MM.1S (cell line): ENCODE measurements around the gene ALKBH3.

Source experiments
- DNase-seq: peaks from one replicate; pipeline ENCODE4 v3.0.0-alpha.2; 2015
- H2AFZ ChIP-seq: fragments of 300-600 bp; sonication (generic); 2 replicates; pipeline ENCODE4 v1.6.0; 2016; ENCODE audit warnings: antibody characterized with exemption, low read length
- H3F3A ChIP-seq: fragments of 300-600 bp; sonication (generic); 2 replicates; pipeline ENCODE4 v1.6.1; 2016; ENCODE audit warnings: mild to moderate bottlenecking, antibody characterized with exemption, low read length, moderate library complexity, mixed read lengths; ENCODE audit not compliant: insufficient read depth
- H3K27ac ChIP-seq: fragments of 300-600 bp; sonication (generic); 2 replicates; pipeline ENCODE4 v1.5.1; 2016; ENCODE audit warnings: mild to moderate bottlenecking, low read length
- H3K27me3 ChIP-seq: fragments of 300-600 bp; sonication (generic); replicated peaks from 2 replicates; pipeline ENCODE4 v1.6.0; 2016; ENCODE audit warnings: low read length; ENCODE audit not compliant: insufficient read depth
- H3K36me3 ChIP-seq: fragments of 300-600 bp; sonication (generic); replicated peaks from 2 replicates; pipeline ENCODE4 v1.6.1; 2016; ENCODE audit warnings: mild to moderate bottlenecking, low read length, mixed read lengths; ENCODE audit not compliant: insufficient read depth
- H3K4me1 ChIP-seq: fragments of 300-600 bp; sonication (generic); 2 replicates; pipeline ENCODE4 v1.6.1; 2016; ENCODE audit warnings: low read length, mixed read lengths
- H3K4me2 ChIP-seq: fragments of 300-600 bp; sonication (generic); 2 replicates; pipeline ENCODE4 v1.6.0; 2016; ENCODE audit warnings: low read depth, low read length
- H3K4me3 ChIP-seq: fragments of 300-600 bp; sonication (generic); 2 replicates; pipeline ENCODE4 v1.5.1; 2016; ENCODE audit warnings: low read length, mixed read lengths
- H3K79me2 ChIP-seq: fragments of 300-600 bp; sonication (generic); 2 replicates; pipeline ENCODE4 v1.6.1; 2016; ENCODE audit warnings: mixed run types, low read length, mixed read lengths
- H3K9ac ChIP-seq: fragments of 300-600 bp; sonication (generic); 2 replicates; pipeline ENCODE4 v1.6.1; 2016; ENCODE audit warnings: low read length, mixed read lengths
- H3K9me2 ChIP-seq: fragments of 300-600 bp; sonication (generic); replicated peaks from 2 replicates; pipeline ENCODE4 v1.6.1; 2016; ENCODE audit warnings: mild to moderate bottlenecking, low read length, mixed read lengths; ENCODE audit not compliant: insufficient read depth
- H3K9me3 ChIP-seq: fragments of 300-600 bp; sonication (generic); replicated peaks from 2 replicates; pipeline ENCODE4 v1.6.1; 2016; ENCODE audit warnings: mild to moderate bottlenecking, low read length, mixed read lengths; ENCODE audit not compliant: insufficient read depth
- H4K20me1 ChIP-seq: fragments of 300-600 bp; sonication (generic); 2 replicates; pipeline ENCODE4 v1.6.1; 2016; ENCODE audit warnings: mild to moderate bottlenecking, low read length, moderate library complexity, mixed read lengths; ENCODE audit not compliant: insufficient read depth
- EZH2 ChIP-seq: fragments of 300-600 bp; sonication (generic); optimal IDR thresholded peaks from 2 replicates; pipeline ENCODE3; 2017; ENCODE audit warnings: low read depth, mild to moderate bottlenecking, antibody characterized with exemption, low read length, mixed read lengths
- EZH2phosphoT487 ChIP-seq: fragments of 300-600 bp; sonication (generic); IDR thresholded peaks from 2 replicates; pipeline ENCODE4 v1.6.1; 2018; ENCODE audit warnings: antibody characterized with exemption, low read length
- TF ChIP-seq, protein P1 (sequence below): fragments of 300-600 bp; sonication (generic); IDR thresholded peaks from 2 replicates; pipeline ENCODE4 v1.5.1; 2016; ENCODE audit warnings: antibody characterized with exemption, low read length, mixed read lengths

ALKBH3 gene

DNA sequence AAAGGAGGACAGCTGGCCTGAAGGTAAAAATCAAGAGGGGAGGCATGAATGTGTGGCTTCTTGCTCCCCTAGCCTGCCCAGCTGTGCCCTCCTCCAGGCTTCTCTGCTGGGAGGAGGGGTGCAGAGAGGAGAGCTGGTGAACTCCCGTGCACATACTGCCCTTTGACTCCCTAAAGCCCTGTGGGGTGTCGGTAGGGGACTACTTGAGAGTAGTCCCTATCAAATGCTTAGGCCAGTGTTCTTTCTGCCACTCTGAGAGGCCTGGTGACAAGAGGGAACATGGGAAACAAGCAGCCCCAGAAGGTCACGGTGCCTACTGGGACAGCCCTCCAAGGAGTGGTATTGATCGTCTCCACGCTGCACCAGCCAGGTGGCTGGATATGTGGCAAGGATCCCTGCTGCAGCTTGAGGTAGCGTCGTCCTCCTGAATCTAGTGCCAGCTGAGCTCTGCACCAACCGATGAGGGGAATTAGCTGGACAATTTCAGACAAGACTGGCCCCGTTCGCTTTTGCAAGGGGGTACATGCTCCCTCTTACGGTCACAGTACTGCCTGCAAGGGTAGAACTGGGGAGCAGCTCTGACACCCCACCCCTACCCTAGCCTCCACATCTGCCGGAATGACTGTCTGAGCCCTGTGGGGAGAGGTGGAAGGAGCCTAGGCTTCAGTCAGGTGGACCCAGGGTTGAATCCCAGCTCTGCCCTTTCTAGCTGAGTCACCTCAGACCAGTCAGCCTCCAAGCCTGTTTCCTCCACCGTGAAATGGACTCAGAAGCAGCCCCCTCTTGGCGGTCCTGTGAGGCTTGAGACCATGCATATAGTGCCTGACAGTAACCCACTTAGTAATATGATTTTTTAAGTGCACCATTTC lies 44.7 kb downstream of the ALKBH3 start:
- no peaks in the 10 kb centered on the region for H3K36me3 ChIP-seq
- H2AFZ ChIP-seq = no peak overlapping the region
- no peaks in the 10 kb centered on the region for H3K9me3 ChIP-seq
- DNase-seq = peak; percentile 4
- H3K79me2 ChIP-seq = no peaks in the 10 kb centered on the region
- H3K9me2 ChIP-seq = no peaks in the 10 kb centered on the region
- H3K27me3 ChIP-seq = no peaks in the 10 kb centered on the region
- no peaks in the 10 kb centered on the region for H4K20me1 ChIP-seq
- TF ChIP-seq EZH2 = no peak
- TF ChIP-seq, protein P1, sequence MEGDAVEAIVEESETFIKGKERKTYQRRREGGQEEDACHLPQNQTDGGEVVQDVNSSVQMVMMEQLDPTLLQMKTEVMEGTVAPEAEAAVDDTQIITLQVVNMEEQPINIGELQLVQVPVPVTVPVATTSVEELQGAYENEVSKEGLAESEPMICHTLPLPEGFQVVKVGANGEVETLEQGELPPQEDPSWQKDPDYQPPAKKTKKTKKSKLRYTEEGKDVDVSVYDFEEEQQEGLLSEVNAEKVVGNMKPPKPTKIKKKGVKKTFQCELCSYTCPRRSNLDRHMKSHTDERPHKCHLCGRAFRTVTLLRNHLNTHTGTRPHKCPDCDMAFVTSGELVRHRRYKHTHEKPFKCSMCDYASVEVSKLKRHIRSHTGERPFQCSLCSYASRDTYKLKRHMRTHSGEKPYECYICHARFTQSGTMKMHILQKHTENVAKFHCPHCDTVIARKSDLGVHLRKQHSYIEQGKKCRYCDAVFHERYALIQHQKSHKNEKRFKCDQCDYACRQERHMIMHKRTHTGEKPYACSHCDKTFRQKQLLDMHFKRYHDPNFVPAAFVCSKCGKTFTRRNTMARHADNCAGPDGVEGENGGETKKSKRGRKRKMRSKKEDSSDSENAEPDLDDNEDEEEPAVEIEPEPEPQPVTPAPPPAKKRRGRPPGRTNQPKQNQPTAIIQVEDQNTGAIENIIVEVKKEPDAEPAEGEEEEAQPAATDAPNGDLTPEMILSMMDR = no peak
- TF ChIP-seq EZH2phosphoT487 = no peak
- H3F3A ChIP-seq = peaks cover 27% of the 10 kb centered on the region
- peaks cover 24% of the 10 kb centered on the region for H3K4me1 ChIP-seq
- H3K27ac ChIP-seq = no peak overlapping the region
- H3K9ac ChIP-seq = no peak overlapping the region
- H3K4me3 ChIP-seq = no peak overlapping the region
- no peak overlapping the region for H3K4me2 ChIP-seq

DNA sequence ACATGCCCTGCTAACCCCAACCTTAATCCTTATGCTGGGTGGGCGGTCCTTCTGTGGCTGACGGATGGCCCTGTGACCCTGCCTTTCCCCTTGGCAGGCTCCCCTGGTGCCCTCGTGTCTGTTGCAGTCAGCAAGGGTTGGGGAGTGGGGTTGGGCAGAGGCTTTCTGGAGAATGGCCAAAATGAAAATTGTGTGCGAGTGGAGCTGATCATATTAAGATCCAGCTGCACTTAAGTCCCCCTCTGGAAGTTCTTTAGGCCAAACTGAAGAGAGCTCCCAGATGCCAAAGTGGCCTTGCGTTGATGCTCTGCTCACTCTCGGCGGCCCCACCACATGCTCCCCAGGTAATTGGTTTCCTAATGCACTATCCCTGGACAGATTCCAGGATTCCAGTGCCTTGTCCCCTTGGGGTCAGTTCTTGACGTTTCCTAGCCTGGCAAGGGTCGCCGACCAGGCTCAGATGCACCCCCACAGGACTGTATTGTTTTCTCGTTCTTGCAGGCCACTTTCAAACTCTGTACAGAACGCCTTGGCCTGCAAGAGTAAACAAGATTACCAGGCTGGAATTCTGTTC lies 45.4 kb downstream of the ALKBH3 start:
- Histone ChIP-seq H3K27ac (no peak overlapping the region), H3K4me1 (peaks cover 22% of the 10 kb centered on the region), H3K9ac (no peak overlapping the region), H3K4me3 (no peak overlapping the region), H3K9me3 (no peaks in the 10 kb centered on the region), H3K9me2 (no peaks in the 10 kb centered on the region), H3K4me2 (no peak overlapping the region), H2AFZ (no peak overlapping the region), H3K36me3 (no peaks in the 10 kb centered on the region), H3F3A (peaks cover 20% of the 10 kb centered on the region), H3K27me3 (no peaks in the 10 kb centered on the region), H4K20me1 (no peaks in the 10 kb centered on the region), H3K79me2 (no peaks in the 10 kb centered on the region)
- TF ChIP-seq, protein P1 = no peak
- TF ChIP-seq EZH2phosphoT487 = no peak
- TF ChIP-seq EZH2 = no peak
- no peak for DNase-seq

DNA sequence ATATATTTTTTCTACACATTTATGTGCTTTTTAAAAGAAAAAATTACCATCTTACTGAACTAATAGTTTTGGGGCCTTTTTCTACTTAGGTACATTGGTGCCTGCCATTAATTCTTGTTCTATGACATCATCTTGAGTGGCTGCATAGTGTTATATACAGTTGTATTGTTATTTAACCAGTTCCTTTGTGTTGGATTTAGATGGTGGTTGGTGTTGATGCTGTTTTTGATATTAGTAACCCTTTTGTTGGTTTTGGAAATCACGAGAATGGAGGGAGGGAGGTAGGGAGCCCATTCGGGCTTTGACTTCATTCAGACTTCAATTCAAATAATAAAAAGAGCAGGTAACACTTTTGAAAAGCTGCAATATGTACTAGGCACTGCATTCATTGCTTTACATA lies 46.4 kb downstream of the ALKBH3 start:
- Histone ChIP-seq H2AFZ (no peak overlapping the region), H3K4me3 (no peak overlapping the region), H3K27me3 (no peaks in the 10 kb centered on the region), H3K9me3 (no peaks in the 10 kb centered on the region), H4K20me1 (no peaks in the 10 kb centered on the region), H3K4me1 (peaks cover 22% of the 10 kb centered on the region), H3K79me2 (no peaks in the 10 kb centered on the region), H3K27ac (no peak overlapping the region), H3F3A (peaks cover 9% of the 10 kb centered on the region), H3K9me2 (no peaks in the 10 kb centered on the region), H3K4me2 (no peak overlapping the region), H3K9ac (no peak overlapping the region), H3K36me3 (no peaks in the 10 kb centered on the region)
- DNase-seq = no peak
- no peak for TF ChIP-seq EZH2
- TF ChIP-seq, protein P1 = no peak
- no peak for TF ChIP-seq EZH2phosphoT487
